ENCODE measurements around the gene SCN1A.

- TF ChIP-seq CTCF (IDR thresholded peaks at IDR 0.05) (no peak), POLR2AphosphoS5 (IDR thresholded peaks at IDR 0.05) (no peak), POLR2A (IDR thresholded peaks at IDR 0.05; ENCODE audit: low read depth) (no peak)
Measured at GRCh38 chr2:165959371-165959770, 168.4 kb downstream of the SCN1A start.

Data from esophagus muscularis mucosa (tissue), 3 donors.